Testis (tissue), 3 donors: ENCODE data around the gene SCN3A. TPM values are rescaled to one million over a fixed set of nuclear protein-coding genes. Genes with fewer than 3 reads are reported as not detected.

ENCODE experiments used
- DNase-seq: peaks from one replicate; pipeline ENCODE4 v3.0.0-alpha.2; 2019
- H3K27ac ChIP-seq, 2 donors: fragments of 200-600 bp; sonication (generic); one replicate each; pipeline ENCODE4 v1.5.1; 2019
- H3K27me3 ChIP-seq: fragments of 200-600 bp; sonication (generic); one replicate; pipeline ENCODE4 v1.5.1; 2019
- H3K36me3 ChIP-seq: fragments of 200-600 bp; sonication (generic); one replicate; pipeline ENCODE4 v1.5.1; 2017; ENCODE audit warnings: low read depth; ENCODE audit errors: missing control alignments
- H3K4me1 ChIP-seq: fragments of 200-600 bp; sonication (generic); one replicate; pipeline ENCODE4 v1.5.1; 2019
- H3K4me3 ChIP-seq, 2 donors: fragments of 200-600 bp; sonication (generic); one replicate each; pipeline ENCODE4 v1.5.1; 2017 to 2019
- H3K9me3 ChIP-seq: fragments of 200-600 bp; sonication (generic); one replicate; pipeline ENCODE4 v1.5.1; 2017
- POLR2A ChIP-seq: fragments of 450-650 bp; IDR thresholded peaks from one replicate; pipeline ENCODE4 v1.6.1; 2017; ENCODE audit warnings: antibody characterized with exemption, mild to moderate bottlenecking, moderate library complexity
- WGBS, 2 donors: methylation state at CpG; one replicate each; pipeline ENCODE4 v1.1.5; 2018; 5-methylcytosine and 5-hydroxymethylcytosine counted together
- intact Hi-C: fragments of 100-400 bp; cut with DNase I; formaldehyde crosslinking; loops from one replicate; pipeline ENCODE4 v1.15.1; 2023; ENCODE audit warnings: low total_unique reads
- polyA plus RNA-seq: library from polyadenylated mRNA; stranded (reverse); fragments of 350-450 nt; fragmentation: Illumina TruSeq; extraction: RNeasy Lipid Tissue Mini Kit (QIAGEN cat#74804); gene quantifications from one replicate; pipeline ENCODE4 v1.2.3, GENCODE V29; 2014; ENCODE audit warnings: low read depth, low replicate concordance; ENCODE audit not compliant: insufficient read depth
- total RNA-seq, 2 donors: library from RNA; depleted of rRNA; stranded (reverse); fragments of >200 nt; gene quantifications; one replicate each; pipeline ENCODE4 v1.2.3, GENCODE V29; 2016
- TF ChIP-seq, protein P1 (sequence below), 3 experiments: fragments of 450-650 bp in 2 of 3; fragments of 200-600 bp in 1 of 3; sonication (generic) in 1 of 3; IDR thresholded peaks; one replicate each; pipeline ENCODE4 v1.5.1; 2016 to 2019; ENCODE audit warnings: antibody characterized with exemption in 3 of 3, mild to moderate bottlenecking in 2 of 3, moderate library complexity in 1 of 3

Gene SCN3A
- total and polyA plus RNA-seq, 3 donors from 2014 or later, result 3.7 to 6.9 (median 6.3) TPM

DNA sequence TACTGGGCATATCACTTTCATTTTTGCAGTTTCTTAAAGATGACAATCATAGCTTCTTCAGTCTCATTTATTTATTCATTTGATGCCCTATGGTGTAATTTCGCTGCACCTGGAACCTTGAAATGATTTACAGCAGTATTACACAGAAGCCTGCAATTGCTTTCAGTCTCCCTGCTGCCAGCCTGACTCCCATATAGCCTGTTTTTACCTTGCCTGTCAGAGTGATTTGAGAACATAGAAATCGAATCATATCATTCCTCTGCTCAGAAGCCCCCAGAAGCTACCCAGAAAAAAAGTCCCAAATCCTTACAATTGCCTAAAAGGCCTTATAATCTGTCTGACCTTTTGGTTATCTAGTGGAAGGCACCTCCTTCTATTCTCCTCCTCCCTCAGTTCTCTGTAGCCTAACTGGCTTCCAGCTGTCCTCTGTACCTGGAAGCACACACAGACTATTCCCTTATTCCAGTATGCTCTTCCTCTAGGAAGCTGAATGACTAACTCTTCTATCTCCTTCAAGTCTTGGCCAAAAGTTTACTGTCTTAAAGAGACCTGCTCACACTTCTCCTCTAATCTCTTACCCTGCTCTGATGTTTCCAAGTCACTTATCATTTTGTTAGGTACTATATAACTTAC lies 12.6 kb downstream of the SCN3A start:
- 49 to 52% methylated on average over 2 of the region's 2 CpGs for WGBS, 2 donors
- Histone ChIP-seq H3K9me3 (no peaks in the 10 kb centered on the region), H3K27me3 (no peaks in the 10 kb centered on the region), H3K4me3 (no peak overlapping the region), H3K4me1 (no peaks in the 10 kb centered on the region), H3K36me3 (no peaks in the 10 kb centered on the region), H3K27ac (no peak overlapping the region)
- DNase-seq, result no peak
- intact Hi-C loops, result no loop called here
- TF ChIP-seq, protein P1, sequence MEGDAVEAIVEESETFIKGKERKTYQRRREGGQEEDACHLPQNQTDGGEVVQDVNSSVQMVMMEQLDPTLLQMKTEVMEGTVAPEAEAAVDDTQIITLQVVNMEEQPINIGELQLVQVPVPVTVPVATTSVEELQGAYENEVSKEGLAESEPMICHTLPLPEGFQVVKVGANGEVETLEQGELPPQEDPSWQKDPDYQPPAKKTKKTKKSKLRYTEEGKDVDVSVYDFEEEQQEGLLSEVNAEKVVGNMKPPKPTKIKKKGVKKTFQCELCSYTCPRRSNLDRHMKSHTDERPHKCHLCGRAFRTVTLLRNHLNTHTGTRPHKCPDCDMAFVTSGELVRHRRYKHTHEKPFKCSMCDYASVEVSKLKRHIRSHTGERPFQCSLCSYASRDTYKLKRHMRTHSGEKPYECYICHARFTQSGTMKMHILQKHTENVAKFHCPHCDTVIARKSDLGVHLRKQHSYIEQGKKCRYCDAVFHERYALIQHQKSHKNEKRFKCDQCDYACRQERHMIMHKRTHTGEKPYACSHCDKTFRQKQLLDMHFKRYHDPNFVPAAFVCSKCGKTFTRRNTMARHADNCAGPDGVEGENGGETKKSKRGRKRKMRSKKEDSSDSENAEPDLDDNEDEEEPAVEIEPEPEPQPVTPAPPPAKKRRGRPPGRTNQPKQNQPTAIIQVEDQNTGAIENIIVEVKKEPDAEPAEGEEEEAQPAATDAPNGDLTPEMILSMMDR (IDR thresholded peaks at IDR 0.05), result no peak

DNA sequence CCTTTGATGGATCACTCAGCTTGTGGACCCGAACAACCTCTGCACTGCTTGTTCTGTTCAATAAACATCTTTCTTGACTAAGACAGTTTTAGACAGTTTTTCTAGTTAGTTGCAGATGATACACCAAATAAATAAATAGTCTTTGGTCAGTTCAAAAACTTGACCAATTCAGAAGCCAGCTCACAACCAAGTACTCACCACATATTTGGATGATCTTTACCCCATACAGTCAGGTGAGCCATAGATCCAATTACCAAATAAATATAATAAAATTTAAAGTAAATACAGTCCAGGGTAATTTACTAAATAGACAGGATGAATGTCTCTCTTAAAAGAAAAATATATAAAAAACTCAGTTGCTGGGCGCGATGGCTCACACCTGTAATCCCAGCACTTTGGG lies 18.2 kb downstream of the SCN3A start:
- no peaks in the 10 kb centered on the region for H3K4me1 ChIP-seq
- intact Hi-C loops, result no loop called here
- no peaks in the 10 kb centered on the region for H3K27me3 ChIP-seq
- no peaks in the 10 kb centered on the region for H3K9me3 ChIP-seq
- H3K36me3 ChIP-seq, result no peaks in the 10 kb centered on the region
- no peak overlapping the region for H3K27ac ChIP-seq
- WGBS, 2 donors, result 91 to 95% methylated on average over 3 of the region's 3 CpGs
- no peak for DNase-seq
- no peak for TF ChIP-seq POLR2A
- TF ChIP-seq, protein P1 (IDR thresholded peaks at IDR 0.05), result no peak
- no peak overlapping the region for H3K4me3 ChIP-seq

DNA sequence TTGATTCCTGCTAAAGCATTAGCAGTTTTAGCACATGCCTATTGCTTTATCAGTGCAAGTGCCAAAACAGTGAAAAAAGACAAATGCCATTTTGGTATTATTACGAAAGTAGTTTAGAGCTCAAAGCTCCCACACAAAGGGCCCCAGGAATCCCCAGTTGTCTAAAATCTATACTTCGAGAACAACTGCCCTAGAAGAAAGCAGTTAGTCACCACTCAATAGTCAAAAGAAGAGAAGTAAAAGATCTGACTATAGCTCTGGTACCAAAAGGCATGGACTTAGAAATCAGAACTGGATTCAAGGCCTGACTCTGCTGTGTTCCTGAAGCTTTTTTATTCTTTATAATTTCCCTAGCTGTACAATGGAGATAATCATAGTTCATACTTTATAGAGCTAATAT lies 21.8 kb downstream of the SCN3A start:
- no peaks in the 10 kb centered on the region for H3K27me3 ChIP-seq
- intact Hi-C loops, result no loop called here
- no peak overlapping the region for H3K27ac ChIP-seq
- H3K4me1 ChIP-seq, result no peaks in the 10 kb centered on the region
- DNase-seq, result no peak
- 84 to 92% methylated on average over 2 of the region's 2 CpGs for WGBS, 2 donors
- H3K4me3 ChIP-seq, result no peak overlapping the region
- H3K9me3 ChIP-seq, result no peaks in the 10 kb centered on the region
- TF ChIP-seq, protein P1 (IDR thresholded peaks at IDR 0.05), result no peak
- TF ChIP-seq POLR2A, result no peak
- H3K36me3 ChIP-seq, result no peaks in the 10 kb centered on the region

DNA sequence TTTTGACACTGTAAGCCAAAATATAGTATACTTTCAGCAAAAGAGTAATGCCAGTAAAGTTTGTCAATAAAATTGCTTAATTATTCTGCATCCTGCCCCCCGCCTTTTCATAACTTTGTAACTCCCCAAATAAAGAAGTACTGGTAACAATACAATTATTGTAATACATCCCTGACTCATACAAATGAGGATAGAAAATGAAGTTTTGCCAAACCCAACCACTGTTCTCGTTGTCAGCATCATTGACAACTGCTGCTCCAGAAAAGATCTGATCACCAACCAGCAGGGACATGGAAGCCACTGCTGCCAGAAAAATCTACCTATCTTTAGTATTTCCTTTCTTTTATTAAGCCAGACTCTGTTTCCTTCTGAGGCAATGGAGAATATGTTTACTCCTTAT lies 27.1 kb downstream of the SCN3A start:
- intact Hi-C loops, result no loop called here
- TF ChIP-seq, protein P1 (IDR thresholded peaks at IDR 0.05), result no peak
- TF ChIP-seq POLR2A, result no peak
- DNase-seq, result no peak
- Histone ChIP-seq H3K9me3 (no peaks in the 10 kb centered on the region), H3K4me1 (no peaks in the 10 kb centered on the region), H3K27ac (no peak overlapping the region), H3K27me3 (no peaks in the 10 kb centered on the region), H3K36me3 (no peaks in the 10 kb centered on the region), H3K4me3 (no peak overlapping the region)
- 84 to 85% methylated on average over 2 of the region's 2 CpGs for WGBS, 2 donors

DNA sequence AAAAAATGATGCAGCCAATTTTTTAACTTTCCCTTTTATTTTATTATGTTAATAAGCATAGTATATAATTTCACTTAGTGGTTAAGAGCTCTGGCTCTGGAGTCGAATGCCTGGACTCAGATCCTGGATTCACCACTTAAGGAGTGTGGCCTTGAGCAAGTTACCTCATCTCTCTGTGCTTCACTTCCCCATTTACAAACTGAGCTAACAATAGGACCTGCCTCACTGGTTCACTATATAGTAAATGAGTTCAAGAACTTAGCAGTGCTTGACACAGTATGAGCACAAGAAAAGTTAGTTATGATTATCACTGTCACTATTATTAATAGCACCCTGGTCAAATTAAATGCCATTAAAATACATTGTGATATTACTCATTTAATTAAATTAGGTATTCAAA lies 30.6 kb downstream of the SCN3A start:
- 77 to 88% methylated on average over 1 of the region's 1 CpG for WGBS, 2 donors
- Histone ChIP-seq H3K4me1 (no peaks in the 10 kb centered on the region), H3K27me3 (no peaks in the 10 kb centered on the region), H3K4me3 (no peak overlapping the region), H3K27ac (no peak overlapping the region), H3K36me3 (no peaks in the 10 kb centered on the region), H3K9me3 (no peaks in the 10 kb centered on the region)
- DNase-seq, result no peak
- TF ChIP-seq, protein P1 (IDR thresholded peaks at IDR 0.05), result no peak
- no peak for TF ChIP-seq POLR2A
- intact Hi-C loops, result no loop called here
